Hair follicle dermal papilla cell (primary cell): ENCODE results near the gene CELSR1. TPM values are rescaled to one million over a fixed set of nuclear protein-coding genes. Genes with fewer than 3 reads are reported as not detected.

Experiments
- total RNA-seq: library from RNA; depleted of rRNA; stranded (reverse); fragments of >200 nt; gene quantifications from 2 replicates; pipeline ENCODE4 v1.2.3, GENCODE V29; 2012

The CELSR1 gene
- 1.6 and 3.1 TPM in 2 replicates for total RNA-seq

GRCh38 chr22:46537225-46537945, at the start of gene CELSR1:
Gene CELSR1, minus strand, starts transcription at chr22:46537620. Its CDS starts 450 bp downstream, at chr22:46537170.

GRCh38 chr22:46335201-46336118, 202.0 kb downstream of the CELSR1 start, which contains the start of gene TRMU:
Gene TRMU, plus strand, starts transcription at chr22:46335714. Its CDS starts 51 bp downstream, at chr22:46335765.

Other genes starting within 250 kb of the CELSR1 start
- gene GTSE1, start 240.8 kb downstream of the CELSR1 start, total RNA-seq, result 2.2 and 2.4 TPM in 2 replicates
- gene TRMU, start 201.9 kb downstream of the CELSR1 start, total RNA-seq, result 23.0 and 23.3 TPM in 2 replicates
- 18.8 and 38.5 TPM in 2 replicates for gene GRAMD4, start 82.8 kb upstream of the CELSR1 start, total RNA-seq
- 31.0 and 35.5 TPM in 2 replicates for gene CERK, start 200.6 kb upstream of the CELSR1 start, total RNA-seq
- 20.4 and 23.1 TPM in 2 replicates for gene TBC1D22A, start 225.0 kb upstream of the CELSR1 start, total RNA-seq